ENCODE measurements around the gene RBM28. TPM values are rescaled to one million over a fixed set of nuclear protein-coding genes. Genes with fewer than 3 reads are reported as not detected.

The RBM28 gene
- total RNA-seq, 1 experiment from 2014 or later: 54.1 TPM

DNA sequence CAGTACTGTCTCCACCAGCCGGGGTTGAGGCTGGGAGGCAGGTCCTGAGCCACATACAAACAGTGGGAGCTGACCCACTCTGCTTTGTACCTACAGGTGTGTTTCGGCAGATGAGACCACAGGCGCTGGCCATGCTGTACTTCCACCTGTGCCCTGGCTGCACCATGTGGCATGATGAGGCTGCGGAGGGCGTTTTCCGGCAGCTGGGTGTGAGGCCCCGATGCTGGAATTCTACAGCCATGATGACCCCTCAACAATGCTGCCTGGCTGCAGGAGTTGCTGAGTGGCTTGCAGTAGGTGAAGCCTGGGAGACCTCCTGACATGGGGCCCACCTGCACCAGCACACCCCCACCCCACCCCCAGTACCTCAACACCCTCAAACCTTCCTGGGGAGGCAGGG is 48.1 kb upstream of the RBM28 start:
- intact Hi-C loops (cut with micrococcal nuclease; ENCODE audit: unreplicated experiment) (no loop called here), in situ Hi-C loops (cut with HindIII; ENCODE audit: low pct_unique_long_range_greater_than_20kb, low sequenced_read_pairs) (no loop called here)
- POLR2A ChIA-PET: no interaction called here

DNA sequence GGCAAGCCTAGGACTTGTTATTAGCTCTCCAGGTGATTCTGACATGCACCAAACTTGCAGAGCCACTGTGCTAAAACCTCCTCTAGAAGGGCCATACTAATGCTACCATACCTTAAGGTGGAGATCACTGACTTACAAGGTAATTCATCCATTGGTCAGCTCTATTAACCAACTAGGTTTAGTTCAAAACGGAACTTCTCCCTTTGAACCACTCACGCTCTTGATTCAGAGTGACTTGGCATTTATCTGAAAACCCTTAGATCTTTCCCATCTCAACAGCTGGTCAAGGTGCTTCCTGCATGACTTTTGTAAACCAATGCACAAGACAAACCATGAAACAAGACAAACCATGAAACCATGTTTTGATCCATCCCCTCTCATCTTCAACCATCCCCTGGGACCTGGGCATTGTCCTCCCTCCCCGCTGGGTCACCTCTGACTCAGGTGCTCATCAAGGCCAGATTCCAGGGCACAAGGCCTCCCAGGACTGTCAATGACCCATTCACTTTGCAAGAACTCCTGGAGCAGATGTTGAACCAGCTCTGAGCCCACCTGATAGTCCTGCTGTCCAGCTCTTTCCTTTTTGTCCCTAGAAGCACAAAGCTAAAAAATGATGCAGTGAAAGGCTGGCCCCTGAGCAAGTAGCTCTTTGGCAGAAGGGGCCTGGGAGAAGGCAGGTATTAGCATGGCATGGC is 47.3 kb upstream of the RBM28 start:
- H3K27me3 ChIP-seq (ENCODE audit: control insufficient read depth, insufficient read depth, low read length): no peaks in the 10 kb centered on the region
- no peak for ATAC-seq
- ChIA-PET CTCF (interaction anchor here (1.0 kb wide), 1 partner anchor 44 kb away, joined by 5 read pairs; no protein-coding TSS in a partner anchor), POLR2A (no interaction called here)
- no TSS peak for BruUV-seq (replicated peaks)
- in situ Hi-C loops (cut with HindIII; ENCODE audit: low pct_unique_long_range_greater_than_20kb, low sequenced_read_pairs) (no loop called here), intact Hi-C loops (cut with micrococcal nuclease; ENCODE audit: unreplicated experiment) (no loop called here)
- 0 out of 2 replicates have a peak, but pooled peaks cover 5% of the 10 kb centered on the region for H3K4me1 ChIP-seq (ENCODE audit: control insufficient read depth, insufficient read depth, low read length)
- H3K4me3 ChIP-seq (ENCODE audit: low read depth in 2 of 2, low read length in 2 of 2): no peak overlapping the region
- H3K27ac ChIP-seq (ENCODE audit: low read length): no peak overlapping the region
- no peaks in the 10 kb centered on the region; the same call in 1 of the 2 replicates for H3K36me3 ChIP-seq (ENCODE audit: control insufficient read depth, insufficient read depth, low read length)
- DNase-seq (ENCODE audit: low read depth, low spot score): no peak
- TF ChIP-seq SIN3A (IDR thresholded peaks at IDR 0.05; ENCODE audit: borderline replicate concordance, insufficient read depth, low read depth, low read length) (no peak), POLR2AphosphoS5 (IDR thresholded peaks at IDR 0.05; ENCODE audit: low read depth, low read length) (no peak), REST (IDR thresholded peaks at IDR 0.05; ENCODE audit: insufficient read depth in 1 of 2, low read depth in 2 of 2, low read length in 1 of 2) (no peak)
- TF ChIP-seq, protein P1, sequence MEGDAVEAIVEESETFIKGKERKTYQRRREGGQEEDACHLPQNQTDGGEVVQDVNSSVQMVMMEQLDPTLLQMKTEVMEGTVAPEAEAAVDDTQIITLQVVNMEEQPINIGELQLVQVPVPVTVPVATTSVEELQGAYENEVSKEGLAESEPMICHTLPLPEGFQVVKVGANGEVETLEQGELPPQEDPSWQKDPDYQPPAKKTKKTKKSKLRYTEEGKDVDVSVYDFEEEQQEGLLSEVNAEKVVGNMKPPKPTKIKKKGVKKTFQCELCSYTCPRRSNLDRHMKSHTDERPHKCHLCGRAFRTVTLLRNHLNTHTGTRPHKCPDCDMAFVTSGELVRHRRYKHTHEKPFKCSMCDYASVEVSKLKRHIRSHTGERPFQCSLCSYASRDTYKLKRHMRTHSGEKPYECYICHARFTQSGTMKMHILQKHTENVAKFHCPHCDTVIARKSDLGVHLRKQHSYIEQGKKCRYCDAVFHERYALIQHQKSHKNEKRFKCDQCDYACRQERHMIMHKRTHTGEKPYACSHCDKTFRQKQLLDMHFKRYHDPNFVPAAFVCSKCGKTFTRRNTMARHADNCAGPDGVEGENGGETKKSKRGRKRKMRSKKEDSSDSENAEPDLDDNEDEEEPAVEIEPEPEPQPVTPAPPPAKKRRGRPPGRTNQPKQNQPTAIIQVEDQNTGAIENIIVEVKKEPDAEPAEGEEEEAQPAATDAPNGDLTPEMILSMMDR (IDR thresholded peaks at IDR 0.05): no peak
- no peaks in the 10 kb centered on the region for H3K9me3 ChIP-seq (ENCODE audit: control insufficient read depth, insufficient read depth, low read depth, low read length)

More for the DNA sequence above, 48.1 kb upstream of the RBM28 start:
- no TSS peak for BruUV-seq (replicated peaks)
- H3K4me3 ChIP-seq (ENCODE audit: low read depth in 2 of 2, low read length in 2 of 2): no peak overlapping the region
- H3K4me1 ChIP-seq (ENCODE audit: control insufficient read depth, insufficient read depth, low read length): 0 out of 2 replicates have a peak, but pooled peaks cover 5% of the 10 kb centered on the region
- CTCF ChIA-PET: no interaction called here
- no peaks in the 10 kb centered on the region for H3K9me3 ChIP-seq (ENCODE audit: control insufficient read depth, insufficient read depth, low read depth, low read length)
- no peaks in the 10 kb centered on the region for H3K27me3 ChIP-seq (ENCODE audit: control insufficient read depth, insufficient read depth, low read length)
- TF ChIP-seq REST (IDR thresholded peaks at IDR 0.05; ENCODE audit: insufficient read depth in 1 of 2, low read depth in 2 of 2, low read length in 1 of 2) (no peak), SIN3A (IDR thresholded peaks at IDR 0.05; ENCODE audit: borderline replicate concordance, insufficient read depth, low read depth, low read length) (no peak), POLR2AphosphoS5 (IDR thresholded peaks at IDR 0.05; ENCODE audit: low read depth, low read length) (no peak), TCF7L2 (IDR thresholded peaks at IDR 0.05; ENCODE audit: low read depth, low read length) (no peak)
- TF ChIP-seq, protein P1 (IDR thresholded peaks at IDR 0.05): no peak
- no peak for DNase-seq (ENCODE audit: low read depth, low spot score)
- H3K27ac ChIP-seq (ENCODE audit: low read length): no peak overlapping the region
- ATAC-seq: no peak
- H3K36me3 ChIP-seq (ENCODE audit: control insufficient read depth, insufficient read depth, low read length): peaks cover 1% of the 10 kb centered on the region; the same call in 1 of the 2 replicates

Measured in Panc1 (cell line).